CD4-positive, alpha-beta memory T cell (primary cell): ENCODE measurements around the gene MEPCE. TPM values are rescaled to one million over a fixed set of nuclear protein-coding genes. Genes with fewer than 3 reads are reported as not detected.

Experiments used
- CTCF ChIA-PET: fragments of 350-600 bp; sonication (Branson Sonifier 250); formaldehyde crosslinking; loops from one replicate; lab custom pipeline; 2021; ENCODE audit warnings: inconsistent platforms; ENCODE audit not compliant: partially characterized antibody; lab: Charles Lee
- POLR2A ChIA-PET: fragments of 350-600 bp; sonication (Branson Sonifier 250); formaldehyde crosslinking; loops from one replicate; lab custom pipeline; 2021; ENCODE audit not compliant: partially characterized antibody; lab: Charles Lee
- DNase-seq, 5 donors: peaks; one replicate each; pipeline versions ENCODE4 v3.0.0 to v3.0.0-alpha.2; 2020 to 2022; ENCODE audit warnings: mixed read lengths in 1 of 5
- H3K27ac ChIP-seq: one replicate; pipeline ENCODE4 v1.7.0; 2013; ENCODE audit warnings: low read depth, low read length
- H3K27me3 ChIP-seq: 2 replicates; pipeline ENCODE4 v1.7.0; 2013; ENCODE audit warnings: mild to moderate bottlenecking, low read length, moderate library complexity; ENCODE audit not compliant: insufficient read depth
- H3K36me3 ChIP-seq: 2 replicates; pipeline ENCODE4 v1.7.0; 2013; ENCODE audit warnings: mild to moderate bottlenecking, low read length, moderate library complexity; ENCODE audit not compliant: insufficient read depth
- H3K4me1 ChIP-seq: 2 replicates; pipeline ENCODE4 v1.7.0; 2013; ENCODE audit warnings: mild to moderate bottlenecking, low read length, moderate library complexity; ENCODE audit not compliant: insufficient read depth
- H3K4me3 ChIP-seq, 2 donors: one replicate each; pipeline ENCODE4 v1.7.0; 2013; ENCODE audit warnings: low read length in 2 of 2, mild to moderate bottlenecking in 1 of 2
- H3K9me3 ChIP-seq, 2 donors: one replicate each; pipeline ENCODE4 v1.7.0; 2013; ENCODE audit warnings: low read length in 2 of 2, control low read depth in 1 of 2; ENCODE audit not compliant: control insufficient read depth in 1 of 2
- H3K27ac Mint-ChIP-seq, 7 donors: one replicate each; pipeline ENCODE4 v1.8.0; 2020 to 2021; ENCODE audit warnings: mixed read lengths in 7 of 7, mild to moderate bottlenecking in 6 of 7, inconsistent platforms in 3 of 7, moderate library complexity in 3 of 7
- H3K27me3 Mint-ChIP-seq, 2 donors: one replicate each; pipeline ENCODE4 v1.8.0; 2020 to 2021; ENCODE audit warnings: mixed read lengths in 2 of 2
- H3K36me3 Mint-ChIP-seq, 2 donors: one replicate each; pipeline ENCODE4 v1.8.0; 2020 to 2021; ENCODE audit warnings: mixed read lengths in 2 of 2, inconsistent platforms in 1 of 2, mild to moderate bottlenecking in 1 of 2
- H3K4me1 Mint-ChIP-seq, 4 donors: one replicate each; pipeline ENCODE4 v1.8.0; 2020 to 2021; ENCODE audit warnings: mixed read lengths in 4 of 4, mild to moderate bottlenecking in 1 of 4
- H3K4me3 Mint-ChIP-seq, 8 donors: one replicate each; pipeline ENCODE4 v1.8.0; 2020 to 2021; ENCODE audit warnings: mixed read lengths in 8 of 8, mild to moderate bottlenecking in 7 of 8, moderate library complexity in 6 of 8, inconsistent platforms in 3 of 8
- H3K9me3 Mint-ChIP-seq, 8 donors: one replicate each; pipeline ENCODE4 v1.8.0; 2020 to 2021; ENCODE audit warnings: mixed read lengths in 8 of 8, mild to moderate bottlenecking in 5 of 8, inconsistent platforms in 3 of 8, moderate library complexity in 1 of 8
- intact Hi-C: fragments of 100-400 bp; cut with micrococcal nuclease; formaldehyde crosslinking; loops from one replicate; pipeline ENCODE4 v1.15.1; 2023
- polyA plus RNA-seq, 2 donors: library from polyadenylated mRNA; unstranded; fragments of 300-500 nt; fragmentation: Illumina TruSeq; gene quantifications; one replicate each; pipeline ENCODE4 v1.2.3, GENCODE V29; 2021
- total RNA-seq, 2 experiments: library from RNA; stranded (reverse); gene quantifications; one replicate each; pipeline ENCODE4 v1.2.3, GENCODE V29; 2021

The MEPCE gene
- total and polyA plus RNA-seq, 4 experiments from 2014 or later: 7.9 to 58.8 (median 34.6) TPM

DNA sequence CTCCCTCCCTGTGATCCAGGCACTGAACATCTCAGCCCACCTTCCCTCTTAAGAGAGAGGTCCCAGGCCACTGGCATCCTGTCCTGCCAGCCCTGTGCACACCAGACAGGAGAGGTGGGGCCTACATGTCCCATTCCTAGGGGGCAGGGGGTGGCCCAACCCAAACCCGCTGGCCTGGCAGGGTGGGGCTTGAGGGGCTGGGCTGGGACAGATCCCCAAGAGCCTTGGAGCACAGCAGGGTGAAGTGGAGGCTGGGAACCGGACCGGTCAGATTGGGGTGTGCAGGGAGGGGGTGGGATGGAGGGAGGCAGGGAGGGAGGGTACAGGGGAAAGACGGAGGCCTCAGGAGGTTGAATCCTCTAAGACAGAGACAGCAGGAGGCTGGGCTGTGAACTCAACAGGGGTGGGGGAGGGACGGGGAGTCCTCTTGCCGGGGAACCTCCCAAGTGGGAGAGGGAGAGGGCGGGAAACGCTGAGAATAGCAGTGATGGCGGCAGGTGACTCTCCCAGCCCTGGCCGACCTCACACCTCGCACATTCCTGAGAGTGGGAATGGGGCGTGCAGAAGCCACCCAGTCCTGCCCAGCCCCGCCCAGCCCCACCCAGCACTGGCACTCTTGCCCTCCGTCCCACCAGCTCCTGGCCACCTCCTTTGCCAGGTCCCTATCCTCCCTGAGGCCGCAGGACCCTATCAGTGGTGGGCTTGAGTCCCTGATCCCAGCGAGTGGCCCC, 42.7 kb downstream of the MEPCE start:
- H3K9me3 Mint-ChIP-seq: no peaks in the 10 kb centered on the region
- no peaks in the 10 kb centered on the region for H3K27me3 ChIP-seq
- H3K4me3 Mint-ChIP-seq: peak overlapping the region in 1 of 8 donors; percentile 39
- H3K9me3 ChIP-seq: no peaks in the 10 kb centered on the region
- H3K27ac Mint-ChIP-seq: peak overlapping the region in 5 of 7 donors; percentile 10 to 77 (median 70)
- intact Hi-C loops: no loop called here
- no peaks in the 10 kb centered on the region for H3K27me3 Mint-ChIP-seq
- ChIA-PET POLR2A (interaction anchor here (1.0 to 9.2 kb wide), 2 partner anchors 10 to 73 kb away, joined by 5 to 121 read pairs; no protein-coding TSS in a partner anchor), CTCF (interaction anchor here (2.7 kb wide), 1 partner anchor 87 kb away, joined by 20 read pairs; no protein-coding TSS in a partner anchor)
- H3K36me3 Mint-ChIP-seq: peaks cover 17 to 59% of the 10 kb centered on the region in 2 donors
- H3K4me3 ChIP-seq: no peak overlapping the region
- peaks cover 55% of the 10 kb centered on the region for H3K4me1 ChIP-seq
- peak overlapping the region; percentile 19 for H3K27ac ChIP-seq
- DNase-seq: no peak
- peaks cover 56% of the 10 kb centered on the region for H3K36me3 ChIP-seq
- peaks cover 31 to 62% (median 46%) of the 10 kb centered on the region in 4 donors for H3K4me1 Mint-ChIP-seq

DNA sequence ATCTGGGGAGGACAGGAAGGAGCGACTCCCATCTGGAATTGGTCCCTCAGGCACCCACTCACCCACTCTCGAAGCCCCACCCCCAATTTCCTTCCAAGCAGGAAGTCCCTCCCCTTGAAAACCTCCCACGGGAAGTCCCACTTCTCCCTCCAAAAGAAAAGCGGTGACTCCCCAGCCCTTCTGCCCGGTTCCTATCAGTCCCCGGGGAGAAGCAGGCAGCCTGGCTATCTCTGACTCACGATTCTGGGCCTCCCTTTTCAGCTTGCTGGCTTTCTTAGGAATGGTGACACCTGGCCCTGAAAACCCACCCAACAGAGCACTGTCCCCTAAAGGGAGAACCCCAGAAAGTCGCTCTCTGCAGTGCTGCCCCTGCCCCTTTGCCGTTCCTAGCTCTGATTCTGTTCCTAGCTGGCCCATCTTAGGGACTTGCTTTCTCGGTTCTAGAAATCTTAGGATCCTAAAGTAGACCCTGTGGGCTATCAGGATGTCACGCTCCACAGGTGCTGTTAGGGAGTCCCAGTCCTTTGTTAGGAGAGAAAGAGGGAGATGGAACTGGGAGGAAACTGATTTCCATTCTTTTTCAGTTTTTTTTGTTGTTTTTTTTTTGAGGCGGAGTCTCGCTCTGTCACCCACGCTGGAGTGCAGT, 43.3 kb downstream of the MEPCE start:
- intact Hi-C loops: no loop called here
- ChIA-PET CTCF (interaction anchor here (1.5 to 2.7 kb wide), 3 partner anchors 10 to 91 kb away, joined by 6 to 20 read pairs (median 9); no protein-coding TSS in a partner anchor), POLR2A (interaction anchor here (0.7 to 9.2 kb wide), 5 partner anchors 10 to 212 kb away, joined by 3 to 121 read pairs (median 7); partner anchors contain the start of genes FBXO24 and LRCH4)
- Histone ChIP-seq H3K4me3 (no peak overlapping the region), H3K36me3 (peaks cover 49% of the 10 kb centered on the region), H3K27ac (peak overlapping the region; percentile 19), H3K9me3 (no peaks in the 10 kb centered on the region), H3K27me3 (no peaks in the 10 kb centered on the region), H3K4me1 (peaks cover 57% of the 10 kb centered on the region)
- Mint-ChIP-seq H3K27me3 (no peaks in the 10 kb centered on the region), H3K4me1 (peaks cover 31 to 64% (median 44%) of the 10 kb centered on the region in 4 donors), H3K4me3 (peak overlapping the region in 4 of 8 donors; percentile 38 to 54 (median 41)), H3K9me3 (no peaks in the 10 kb centered on the region), H3K27ac (peak overlapping the region in 6 of 7 donors; percentile 65 to 75 (median 70)), H3K36me3 (peaks cover 17 to 59% of the 10 kb centered on the region in 2 donors)
- DNase-seq: peak in 1 of 5 donors; percentile 47

DNA sequence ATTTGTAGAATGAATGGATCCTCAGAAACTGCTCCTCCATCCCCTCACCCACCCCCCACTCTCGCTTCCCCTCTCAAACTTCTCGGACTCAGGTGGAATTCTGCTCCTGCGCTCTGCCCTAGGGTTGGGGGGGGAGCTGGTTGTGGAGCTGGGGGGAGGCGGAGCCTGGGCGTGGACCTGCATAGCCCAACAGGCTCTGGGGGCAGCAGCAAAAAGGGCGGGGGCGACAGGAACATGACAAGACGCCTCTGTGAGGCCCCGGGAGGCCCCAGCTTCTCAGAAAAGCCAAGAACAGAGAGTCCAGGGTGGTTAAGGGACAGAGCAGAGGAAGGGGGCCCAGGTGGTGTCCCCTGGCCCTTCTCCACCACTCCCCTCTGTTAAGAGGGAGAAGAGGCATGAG, 45.9 kb downstream of the MEPCE start:
- H3K9me3 Mint-ChIP-seq: peaks cover 0 to 2% (median 0%) of the 10 kb centered on the region in 8 donors
- peaks cover 29 to 60% (median 40%) of the 10 kb centered on the region in 4 donors for H3K4me1 Mint-ChIP-seq
- POLR2A ChIA-PET: interaction anchor here (1.1 to 9.2 kb wide), 6 partner anchors 41 to 113 kb away, joined by 3 to 121 read pairs (median 26); partner anchors contain the start of genes FBXO24, LRCH4, MEPCE and ZCWPW1
- peaks cover 13 to 49% of the 10 kb centered on the region in 2 donors for H3K36me3 Mint-ChIP-seq
- peak overlapping the region; percentile 75 to 96 (median 90) for H3K27ac Mint-ChIP-seq
- H3K4me1 ChIP-seq: peaks cover 56% of the 10 kb centered on the region
- peak overlapping the region; percentile 75 for H3K27ac ChIP-seq
- intact Hi-C loops: no loop called here
- H3K27me3 Mint-ChIP-seq: no peaks in the 10 kb centered on the region
- DNase-seq: peak in 1 of 5 donors; percentile 41
- H3K4me3 ChIP-seq: peak overlapping the region; percentile 6 to 81
- no peaks in the 10 kb centered on the region for H3K9me3 ChIP-seq
- H3K27me3 ChIP-seq: no peaks in the 10 kb centered on the region
- peak overlapping the region; percentile 81 to 99 (median 94) for H3K4me3 Mint-ChIP-seq
- CTCF ChIA-PET: interaction anchor here (0.6 to 3.7 kb wide), 9 partner anchors 13 to 230 kb away, joined by 3 to 38 read pairs (median 4); partner anchors contain the start of genes FBXO24, LRCH4 and POP7
- peaks cover 47% of the 10 kb centered on the region for H3K36me3 ChIP-seq

DNA sequence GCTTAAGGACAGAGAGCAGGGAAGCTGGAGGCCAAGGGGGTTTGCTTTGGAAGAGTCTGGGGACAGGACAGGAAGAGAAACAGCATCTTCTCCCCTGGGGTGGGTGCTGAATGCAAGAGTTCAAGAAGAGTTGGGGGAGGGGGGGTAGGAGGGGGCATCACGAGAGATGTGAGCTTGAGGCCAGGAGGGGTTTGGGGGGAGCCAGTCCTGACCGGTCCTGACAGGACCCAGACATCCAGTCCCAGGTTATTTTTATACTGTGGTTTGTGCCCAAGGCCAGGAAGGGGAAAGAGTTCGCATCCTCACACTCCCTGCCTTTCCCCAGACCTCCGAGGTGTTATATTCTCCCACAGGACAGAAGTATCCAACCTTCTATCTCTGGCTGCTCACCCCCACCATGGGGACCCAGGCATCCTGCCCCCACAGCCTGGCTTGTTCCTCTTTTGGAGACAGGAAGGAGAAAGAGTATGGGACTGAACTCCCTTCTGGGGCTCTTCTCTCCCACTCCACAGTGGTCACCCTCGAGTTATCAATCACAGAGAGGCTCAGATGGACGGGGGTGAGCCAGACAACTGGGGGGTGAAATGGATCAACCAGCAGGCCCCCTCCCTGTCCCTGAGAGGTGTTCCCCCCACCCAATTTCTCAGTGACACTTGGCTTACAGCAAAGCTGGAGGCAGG, 46.6 kb downstream of the MEPCE start:
- POLR2A ChIA-PET: interaction anchor here (1.1 to 9.2 kb wide), 6 partner anchors 40 to 109 kb away, joined by 3 to 121 read pairs (median 34); partner anchors contain the start of genes FBXO24, LRCH4, MEPCE and ZCWPW1
- peak overlapping the region; percentile 75 for H3K27ac ChIP-seq

DNA sequence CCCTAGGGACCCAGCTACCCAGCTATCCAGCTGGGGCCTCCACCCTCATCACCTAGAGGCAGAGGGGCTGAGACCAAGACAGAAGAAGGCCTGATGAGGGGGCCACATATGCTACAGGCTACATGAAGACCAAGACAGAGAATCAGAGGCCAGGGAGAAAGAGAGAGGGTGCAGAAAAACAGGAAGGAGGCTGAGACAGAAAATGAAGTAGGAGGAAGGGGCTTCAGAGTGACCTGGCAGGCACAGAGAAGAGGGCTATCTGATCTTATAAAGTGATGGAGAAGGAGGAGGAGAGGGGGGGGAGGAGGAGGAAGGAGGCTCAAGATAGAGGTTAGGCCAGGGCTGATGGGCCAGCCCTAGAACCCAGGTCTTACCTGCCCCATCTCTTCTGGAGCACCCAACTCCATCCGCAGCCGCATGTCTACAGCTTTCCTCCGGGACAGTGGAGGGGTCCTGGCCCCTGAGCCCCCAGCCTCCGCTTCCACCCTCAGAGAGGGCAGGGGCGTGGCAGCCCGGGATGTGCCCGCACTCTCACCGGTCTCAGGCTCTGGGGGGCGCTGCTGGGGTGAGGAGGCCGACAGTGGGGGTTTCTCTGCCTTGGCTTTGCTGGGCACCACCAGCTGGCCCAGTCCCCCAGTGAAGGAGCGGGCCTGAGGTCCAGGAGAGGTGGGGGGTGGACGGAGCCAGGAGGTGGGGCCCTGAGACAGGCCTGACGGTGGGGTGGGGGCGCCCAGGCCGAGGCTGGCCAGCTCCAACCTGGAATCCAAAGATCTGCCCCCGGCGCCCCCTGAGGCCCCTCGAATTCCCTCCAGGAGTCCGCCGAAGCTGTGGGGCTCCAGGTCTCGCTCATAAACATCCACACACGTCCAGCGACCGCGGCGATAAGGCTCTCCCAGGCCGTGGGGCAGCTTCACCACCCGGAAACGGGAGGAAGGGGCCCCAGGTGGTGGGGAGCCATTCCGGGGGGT, 47.6 kb downstream of the MEPCE start:
- Mint-ChIP-seq H3K4me3 (peak overlapping the region; percentile 81 to 99 (median 94)), H3K36me3 (peaks cover 10 to 41% of the 10 kb centered on the region in 2 donors), H3K9me3 (peaks cover 0 to 2% (median 0%) of the 10 kb centered on the region in 8 donors), H3K4me1 (peaks cover 30 to 63% (median 42%) of the 10 kb centered on the region in 4 donors), H3K27ac (peak overlapping the region; percentile 75 to 96 (median 88)), H3K27me3 (no peaks in the 10 kb centered on the region)
- intact Hi-C loops: no loop called here
- Histone ChIP-seq H3K27me3 (no peaks in the 10 kb centered on the region), H3K4me3 (peak overlapping the region; percentile 81 to 95), H3K4me1 (peaks cover 60% of the 10 kb centered on the region), H3K9me3 (no peaks in the 10 kb centered on the region), H3K27ac (peak overlapping the region; percentile 75), H3K36me3 (peaks cover 40% of the 10 kb centered on the region)
- POLR2A ChIA-PET: interaction anchor here (0.5 to 9.2 kb wide), 18 partner anchors 9 to 229 kb away, joined by 3 to 121 read pairs (median 5); partner anchors contain the start of genes AGFG2, FBXO24, LRCH4 and MEPCE
- DNase-seq: peak in 2 of 5 donors; percentile 29 to 64
- CTCF ChIA-PET: interaction anchor here (0.9 to 7.9 kb wide), 13 partner anchors 8 to 228 kb away, joined by 3 to 76 read pairs (median 5); partner anchors contain the start of genes FBXO24 and POP7

More for the DNA sequence above, 46.6 kb downstream of the MEPCE start:
- no peaks in the 10 kb centered on the region for H3K27me3 ChIP-seq
- peaks cover 56% of the 10 kb centered on the region for H3K4me1 ChIP-seq
- Mint-ChIP-seq H3K4me1 (peaks cover 29 to 56% (median 40%) of the 10 kb centered on the region in 4 donors), H3K4me3 (peak overlapping the region; percentile 81 to 99 (median 94)), H3K36me3 (peaks cover 10 to 45% of the 10 kb centered on the region in 2 donors), H3K9me3 (peaks cover 0 to 2% (median 0%) of the 10 kb centered on the region in 8 donors), H3K27me3 (no peaks in the 10 kb centered on the region), H3K27ac (peak overlapping the region; percentile 75 to 96 (median 90))
- DNase-seq: no peak
- H3K4me3 ChIP-seq: peak overlapping the region; percentile 81 to 95
- H3K9me3 ChIP-seq: no peaks in the 10 kb centered on the region
- intact Hi-C loops: no loop called here
- peaks cover 44% of the 10 kb centered on the region for H3K36me3 ChIP-seq
- CTCF ChIA-PET: interaction anchor here (0.6 to 7.9 kb wide), 11 partner anchors 7 to 229 kb away, joined by 3 to 76 read pairs (median 4); partner anchors contain the start of genes FBXO24, LRCH4 and POP7
